ENCODE data around the gene SUPT5H. TPM values are rescaled to one million over a fixed set of nuclear protein-coding genes. Genes with fewer than 3 reads are reported as not detected.
A peak's percentile ranks its signal among the peaks of the same experiment; 100 is the strongest.

The SUPT5H gene
- total and polyA plus RNA-seq, 2 experiments from 2014 or later, result 145 to 156 TPM

GRCh38 chr19:39501340-39501739, 56.0 kb downstream of the SUPT5H start:
- no peaks in the 10 kb centered on the region for H3K9me3 ChIP-seq (ENCODE audit: low read depth)
- H3K36me3 ChIP-seq, result no peaks in the 10 kb centered on the region
- peaks cover 15% of the 10 kb centered on the region for H3K27me3 ChIP-seq
- H3K4me3 ChIP-seq, result no peak overlapping the region
- no peak overlapping the region for H3K27ac ChIP-seq
- no peak for TF ChIP-seq CTCF (IDR thresholded peaks at IDR 0.05; ENCODE audit: low read depth, low read length)
- DNase-seq (ENCODE audit: low read depth in 1 of 2, low spot score in 1 of 2), result no peak
- H3K4me1 ChIP-seq (ENCODE audit: low read depth), result no peaks in the 10 kb centered on the region

DNA sequence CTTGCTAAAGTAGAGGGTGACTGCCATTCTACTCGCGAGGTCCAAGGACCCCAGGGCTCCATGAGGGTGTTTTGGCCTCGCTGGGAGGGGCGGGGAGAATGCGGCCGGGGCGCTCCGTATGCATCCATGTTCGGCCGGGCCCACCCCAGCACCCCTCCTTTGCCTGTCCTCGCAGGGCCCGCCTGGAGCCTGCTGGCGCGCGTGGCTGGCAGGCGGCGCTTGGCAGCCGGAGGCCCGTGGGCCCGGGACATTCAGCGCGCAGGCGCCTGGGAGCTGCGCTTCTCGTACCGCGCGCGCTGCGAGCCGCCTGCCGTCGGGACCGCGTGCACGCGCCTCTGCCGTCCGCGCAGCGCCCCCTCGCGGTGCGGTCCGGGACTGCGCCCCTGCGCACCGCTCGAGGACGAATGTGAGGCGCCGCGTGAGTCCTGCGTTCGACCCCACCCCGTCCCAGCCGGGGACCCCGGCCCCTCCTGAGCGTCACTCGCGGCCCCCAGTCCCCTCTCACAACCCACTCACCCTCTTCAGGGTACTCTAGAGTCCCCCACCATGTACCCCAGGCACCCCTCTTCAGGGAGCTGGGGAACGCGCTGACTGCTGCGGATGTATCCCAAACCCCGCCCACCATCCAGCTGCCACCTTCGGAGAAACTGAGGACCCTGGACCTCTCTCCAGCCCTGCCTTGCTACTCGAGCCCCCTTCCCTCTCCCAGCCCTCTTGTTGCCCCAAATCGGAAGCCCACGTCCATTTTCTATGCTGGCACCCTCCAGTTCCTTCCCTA, 57.4 kb downstream of the SUPT5H start:
- Histone ChIP-seq H3K27me3 (peaks cover 25% of the 10 kb centered on the region), H3K4me1 (ENCODE audit: low read depth) (no peaks in the 10 kb centered on the region), H3K36me3 (no peaks in the 10 kb centered on the region), H3K9me3 (ENCODE audit: low read depth) (no peaks in the 10 kb centered on the region), H3K4me3 (no peak overlapping the region), H3K27ac (no peak overlapping the region)
- peak; percentile 57 for TF ChIP-seq CTCF (IDR thresholded peaks at IDR 0.05; ENCODE audit: low read depth, low read length)
- DNase-seq (ENCODE audit: low read depth in 1 of 2, low spot score in 1 of 2), result peak; percentile 82 to 85

DNA sequence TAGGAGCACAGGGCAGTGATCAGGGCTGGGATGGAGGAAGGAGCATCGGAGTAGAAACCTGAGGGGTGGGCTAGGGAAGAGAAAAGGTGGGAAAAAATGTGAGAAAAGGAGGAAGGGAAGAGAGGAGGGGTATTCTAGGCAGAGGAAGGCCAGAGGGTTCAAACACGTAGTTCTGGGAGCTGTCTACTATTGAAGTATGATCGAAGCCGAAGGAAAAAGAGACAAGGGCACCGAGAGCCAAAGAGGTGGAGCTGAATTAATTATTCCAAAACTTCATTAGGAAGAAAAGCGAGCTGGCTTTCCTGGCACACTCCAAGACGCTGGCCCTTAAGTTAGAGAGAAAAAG, 61.2 kb downstream of the SUPT5H start:
- Histone ChIP-seq H3K36me3 (no peaks in the 10 kb centered on the region), H3K27ac (no peak overlapping the region), H3K27me3 (peaks cover 15% of the 10 kb centered on the region), H3K9me3 (ENCODE audit: low read depth) (no peaks in the 10 kb centered on the region), H3K4me1 (ENCODE audit: low read depth) (no peaks in the 10 kb centered on the region), H3K4me3 (no peak overlapping the region)
- TF ChIP-seq CTCF (IDR thresholded peaks at IDR 0.05; ENCODE audit: low read depth, low read length), result no peak
- DNase-seq (ENCODE audit: low read depth in 1 of 2, low spot score in 1 of 2), result no peak

- peaks cover 15% of the 10 kb centered on the region for H3K27me3 ChIP-seq
- no peak overlapping the region for H3K27ac ChIP-seq
- H3K9me3 ChIP-seq (ENCODE audit: low read depth), result no peaks in the 10 kb centered on the region
- TF ChIP-seq CTCF (IDR thresholded peaks at IDR 0.05; ENCODE audit: low read depth, low read length), result no peak
- H3K4me3 ChIP-seq, result peak overlapping the region; percentile 47
- DNase-seq (ENCODE audit: low read depth in 1 of 2, low spot score in 1 of 2), result peak; percentile 79 to 88
- no peaks in the 10 kb centered on the region for H3K4me1 ChIP-seq (ENCODE audit: low read depth)
- no peaks in the 10 kb centered on the region for H3K36me3 ChIP-seq
Measured at GRCh38 chr19:39506944-39507714, 61.7 kb downstream of the SUPT5H start.

- Histone ChIP-seq H3K4me1 (ENCODE audit: low read depth) (no peaks in the 10 kb centered on the region), H3K4me3 (peak overlapping the region; percentile 47), H3K27ac (no peak overlapping the region), H3K36me3 (no peaks in the 10 kb centered on the region), H3K9me3 (ENCODE audit: low read depth) (no peaks in the 10 kb centered on the region), H3K27me3 (peaks cover 15% of the 10 kb centered on the region)
- DNase-seq (ENCODE audit: low read depth in 1 of 2, low spot score in 1 of 2), result no peak
- no peak for TF ChIP-seq CTCF (IDR thresholded peaks at IDR 0.05; ENCODE audit: low read depth, low read length)
Measured at GRCh38 chr19:39507715-39508364, 62.5 kb downstream of the SUPT5H start.
